ENCODE measurements around the gene THSD4. TPM values are rescaled to one million over a fixed set of nuclear protein-coding genes. Genes with fewer than 3 reads are reported as not detected.
"Not testable (repeated sequence)": the region's sequence is repeated elsewhere in the genome, so short reads cannot be mapped to it uniquely, and the experiment has no call there.

Gene THSD4
- polyA plus RNA-seq, 1 experiment = 45.8 TPM

DNA sequence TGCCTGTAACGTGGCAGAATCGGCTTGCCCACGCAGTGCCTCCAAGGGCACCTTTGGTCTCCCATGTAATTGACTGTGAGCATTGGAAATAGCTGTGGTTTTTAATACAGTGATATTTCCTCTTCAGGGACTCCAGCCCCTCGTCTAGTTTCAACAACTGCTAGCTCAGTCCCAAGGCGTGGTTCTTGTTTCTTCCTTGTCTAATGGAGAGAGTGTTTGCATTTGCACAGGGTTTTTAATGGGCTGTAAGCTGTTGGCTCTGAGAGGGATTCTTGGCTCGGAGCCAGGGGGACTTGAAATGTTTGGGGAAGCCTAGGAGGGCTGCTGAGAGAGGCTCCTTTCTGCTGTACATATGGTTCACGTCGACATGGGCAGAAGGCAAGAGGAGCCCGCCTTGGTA is 86.2 kb downstream of the THSD4 start:
- POLR2A ChIA-PET = no interaction called here
- TF ChIP-seq, protein P1, sequence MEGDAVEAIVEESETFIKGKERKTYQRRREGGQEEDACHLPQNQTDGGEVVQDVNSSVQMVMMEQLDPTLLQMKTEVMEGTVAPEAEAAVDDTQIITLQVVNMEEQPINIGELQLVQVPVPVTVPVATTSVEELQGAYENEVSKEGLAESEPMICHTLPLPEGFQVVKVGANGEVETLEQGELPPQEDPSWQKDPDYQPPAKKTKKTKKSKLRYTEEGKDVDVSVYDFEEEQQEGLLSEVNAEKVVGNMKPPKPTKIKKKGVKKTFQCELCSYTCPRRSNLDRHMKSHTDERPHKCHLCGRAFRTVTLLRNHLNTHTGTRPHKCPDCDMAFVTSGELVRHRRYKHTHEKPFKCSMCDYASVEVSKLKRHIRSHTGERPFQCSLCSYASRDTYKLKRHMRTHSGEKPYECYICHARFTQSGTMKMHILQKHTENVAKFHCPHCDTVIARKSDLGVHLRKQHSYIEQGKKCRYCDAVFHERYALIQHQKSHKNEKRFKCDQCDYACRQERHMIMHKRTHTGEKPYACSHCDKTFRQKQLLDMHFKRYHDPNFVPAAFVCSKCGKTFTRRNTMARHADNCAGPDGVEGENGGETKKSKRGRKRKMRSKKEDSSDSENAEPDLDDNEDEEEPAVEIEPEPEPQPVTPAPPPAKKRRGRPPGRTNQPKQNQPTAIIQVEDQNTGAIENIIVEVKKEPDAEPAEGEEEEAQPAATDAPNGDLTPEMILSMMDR (IDR thresholded peaks at IDR 0.05; ENCODE audit: low read depth, low read length) = no peak
- Histone ChIP-seq H3K27me3 (ENCODE audit: control insufficient read depth, insufficient read depth, low read length) (no peaks in the 10 kb centered on the region), H3K27ac (ENCODE audit: low read depth, low read length) (peak overlapping the region; percentile 2), H3K4me3 (ENCODE audit: low read depth, low read length) (no peak overlapping the region), H3K9me3 (ENCODE audit: control insufficient read depth, insufficient read depth, low read length) (no peaks in the 10 kb centered on the region)
- DNase-seq (ENCODE audit: low read depth, low spot score) = no peak
- CTCF ChIA-PET = no interaction called here

DNA sequence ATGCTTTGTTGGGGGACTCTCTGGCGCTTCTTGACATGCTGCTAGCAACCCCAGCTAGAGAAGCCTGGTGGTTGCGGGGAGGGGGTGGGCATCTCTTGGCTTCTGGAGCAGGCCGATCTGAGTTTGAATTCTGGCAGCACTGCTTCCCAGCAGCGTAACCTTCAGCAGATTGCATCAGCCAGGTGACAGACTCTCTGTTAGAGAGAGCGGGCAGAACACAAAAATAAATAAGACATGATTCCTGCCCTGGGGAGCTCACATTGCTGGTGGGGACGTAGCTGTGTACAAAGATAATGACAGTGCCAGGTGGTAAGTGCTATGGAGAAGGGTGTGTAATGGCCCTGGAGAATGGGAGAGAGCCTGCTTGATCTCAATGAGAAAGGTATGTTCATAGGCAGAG is 87.4 kb downstream of the THSD4 start:
- ChIA-PET CTCF (interaction anchor here (0.6 kb wide), 1 partner anchor 55 kb away, joined by 3 read pairs; no protein-coding TSS in a partner anchor), POLR2A (no interaction called here)
- no peaks in the 10 kb centered on the region for H3K9me3 ChIP-seq (ENCODE audit: control insufficient read depth, insufficient read depth, low read length)
- no peak for DNase-seq (ENCODE audit: low read depth, low spot score)
- no peaks in the 10 kb centered on the region for H3K27me3 ChIP-seq (ENCODE audit: control insufficient read depth, insufficient read depth, low read length)
- TF ChIP-seq, protein P1 (IDR thresholded peaks at IDR 0.05; ENCODE audit: low read depth, low read length) = no peak
- H3K4me3 ChIP-seq (ENCODE audit: low read depth, low read length) = no peak overlapping the region
- no peak overlapping the region for H3K27ac ChIP-seq (ENCODE audit: low read depth, low read length)

DNA sequence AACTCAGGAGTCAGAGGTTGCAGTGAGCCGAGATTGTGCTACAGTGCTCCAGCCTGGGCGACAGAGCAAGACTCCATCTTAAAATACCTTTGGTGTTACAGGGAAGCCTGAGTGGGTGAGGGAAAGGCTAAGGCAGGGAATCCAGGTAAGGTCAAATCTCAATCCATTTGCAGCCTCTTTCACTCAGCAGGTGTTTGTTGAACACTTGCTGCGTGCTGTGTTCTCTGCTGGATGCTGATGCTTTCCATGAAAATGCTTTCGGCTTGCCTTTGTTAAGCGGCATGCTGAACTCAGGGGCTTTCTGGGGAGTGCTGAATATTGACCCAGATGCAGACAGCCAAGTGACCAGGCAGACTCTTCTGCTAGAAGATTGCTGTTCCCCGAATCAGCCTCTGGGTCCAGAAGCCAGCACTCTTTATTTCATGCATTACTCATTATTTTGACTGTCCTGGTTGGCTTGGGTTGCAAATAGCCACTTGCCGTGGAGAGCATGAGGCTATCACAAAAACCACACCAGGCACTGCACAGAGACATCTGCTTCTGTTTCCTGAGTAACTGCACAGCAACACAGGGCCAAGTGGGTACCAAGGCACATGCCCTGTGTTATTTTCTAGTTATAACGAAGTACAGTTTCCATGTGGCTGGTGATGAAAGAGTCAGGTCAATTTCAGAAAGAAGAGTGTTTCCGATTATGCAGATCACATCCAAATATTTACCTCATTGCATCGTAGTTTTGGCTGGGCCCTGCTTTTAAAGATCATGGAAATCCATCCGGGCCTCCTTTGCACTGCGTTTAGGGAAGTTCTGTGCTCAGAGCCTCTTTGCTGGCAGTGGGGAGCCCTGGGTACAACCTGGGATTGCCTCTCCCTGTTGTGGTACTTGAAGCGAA is 88.6 kb downstream of the THSD4 start:
- ChIA-PET POLR2A (no interaction called here), CTCF (no interaction called here)
- no peak overlapping the region for H3K4me3 ChIP-seq (ENCODE audit: low read depth, low read length)
- DNase-seq (ENCODE audit: low read depth, low spot score) = no peak
- TF ChIP-seq, protein P1 (IDR thresholded peaks at IDR 0.05; ENCODE audit: low read depth, low read length) = no peak
- peak overlapping the region; percentile 21 for H3K27ac ChIP-seq (ENCODE audit: low read depth, low read length)
- no peaks in the 10 kb centered on the region for H3K27me3 ChIP-seq (ENCODE audit: control insufficient read depth, insufficient read depth, low read length)
- no peaks in the 10 kb centered on the region for H3K9me3 ChIP-seq (ENCODE audit: control insufficient read depth, insufficient read depth, low read length)

DNA sequence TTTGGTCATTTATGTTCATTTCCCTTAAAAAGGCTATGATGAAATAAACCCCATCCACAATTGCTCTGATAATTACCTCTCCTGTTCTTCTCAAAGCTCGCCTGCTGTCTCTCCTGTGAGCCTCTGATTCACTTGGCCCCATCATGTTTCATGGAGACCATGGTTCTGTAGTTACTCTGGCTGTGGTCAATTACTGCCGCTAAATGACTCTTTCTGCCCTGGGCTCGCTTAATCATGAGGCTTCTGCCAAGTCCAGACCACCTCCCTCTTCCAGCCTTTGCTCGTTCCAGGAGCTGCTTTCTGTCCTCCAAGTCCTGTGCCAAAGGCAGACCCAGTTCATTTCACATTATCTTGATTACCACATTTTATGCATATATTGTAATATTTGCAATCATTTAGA is 91.9 kb downstream of the THSD4 start:
- ChIA-PET POLR2A (no interaction called here), CTCF (no interaction called here)
- DNase-seq (ENCODE audit: low read depth, low spot score) = no peak
- Histone ChIP-seq H3K27ac (ENCODE audit: low read depth, low read length) (no peak overlapping the region), H3K9me3 (ENCODE audit: control insufficient read depth, insufficient read depth, low read length) (no peaks in the 10 kb centered on the region), H3K4me3 (ENCODE audit: low read depth, low read length) (no peak overlapping the region), H3K27me3 (ENCODE audit: control insufficient read depth, insufficient read depth, low read length) (no peaks in the 10 kb centered on the region)
- TF ChIP-seq, protein P1 (IDR thresholded peaks at IDR 0.05; ENCODE audit: low read depth, low read length) = no peak

DNA sequence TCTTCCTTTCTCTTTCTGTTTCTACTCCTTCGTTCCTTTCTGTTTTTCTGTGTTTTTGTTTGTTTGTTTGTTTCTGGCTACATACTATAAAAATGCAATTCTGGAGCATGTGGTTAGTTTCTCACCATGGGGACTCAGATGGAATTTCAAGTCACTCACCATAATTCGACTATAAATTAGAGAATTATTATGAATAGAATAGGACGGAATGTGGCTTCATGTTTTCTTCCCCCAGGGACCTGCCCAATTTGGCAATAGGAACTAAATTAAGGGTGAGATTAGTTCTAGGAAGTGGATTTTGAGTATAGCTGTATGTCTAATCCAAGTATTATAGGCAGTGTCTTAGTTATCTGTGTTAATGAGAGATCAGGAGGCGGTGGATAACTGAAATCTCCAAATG is 96.9 kb downstream of the THSD4 start:
- Histone ChIP-seq H3K4me3 (ENCODE audit: low read depth, low read length) (no peak overlapping the region), H3K9me3 (ENCODE audit: control insufficient read depth, insufficient read depth, low read length) (peaks cover 10% of the 10 kb centered on the region), H3K27ac (ENCODE audit: low read depth, low read length) (no peak overlapping the region), H3K27me3 (ENCODE audit: control insufficient read depth, insufficient read depth, low read length) (no peaks in the 10 kb centered on the region)
- DNase-seq (ENCODE audit: low read depth, low spot score) = no peak
- TF ChIP-seq, protein P1 (IDR thresholded peaks at IDR 0.05; ENCODE audit: low read depth, low read length) = no peak
- ChIA-PET POLR2A (no interaction called here), CTCF (no interaction called here)

DNA sequence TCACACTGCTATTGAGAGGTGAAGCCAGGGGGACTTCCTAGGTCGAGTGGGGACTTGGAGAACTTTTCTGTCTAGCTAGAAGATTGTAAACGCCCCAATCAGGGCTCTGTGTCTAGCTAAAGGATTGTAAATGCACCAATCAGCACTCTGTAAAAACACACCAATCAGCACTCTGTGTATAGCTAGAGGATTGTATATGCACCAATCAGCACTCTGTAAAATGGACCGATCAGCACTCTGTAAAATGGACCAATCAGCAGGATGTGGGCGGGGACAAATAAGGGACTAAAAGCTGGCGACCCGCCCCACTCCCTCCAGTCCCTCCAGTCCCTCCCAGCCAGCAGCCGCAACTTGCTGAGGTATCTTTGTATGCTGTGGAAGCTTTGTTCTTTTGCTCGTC is 98.7 kb downstream of the THSD4 start:
- peaks cover 10% of the 10 kb centered on the region for H3K9me3 ChIP-seq (ENCODE audit: control insufficient read depth, insufficient read depth, low read length)
- CTCF ChIA-PET; H3K27me3 ChIP-seq (ENCODE audit: control insufficient read depth, insufficient read depth, low read length); H3K27ac ChIP-seq (ENCODE audit: low read depth, low read length); H3K4me3 ChIP-seq (ENCODE audit: low read depth, low read length); DNase-seq (ENCODE audit: low read depth, low spot score): not testable (repeated sequence)
- POLR2A ChIA-PET = interaction anchor here (0.7 kb wide), 1 partner anchor 22 kb away, joined by 3 read pairs; no protein-coding TSS in a partner anchor

All from AG04450 (cell line).